Rectal smooth muscle tissue (tissue), 1 donor: ENCODE data around the gene ZNF256.
"Not testable (repeated sequence)": the region's sequence is repeated elsewhere in the genome, so short reads cannot be mapped to it uniquely, and the experiment has no call there.

Experiments used
- H3K27ac ChIP-seq: one replicate; pipeline ENCODE4 v1.7.0; 2013; ENCODE audit warnings: low read depth, low read length, inconsistent platforms
- H3K27me3 ChIP-seq: one replicate; pipeline ENCODE4 v1.7.0; 2013; ENCODE audit warnings: low read length; ENCODE audit not compliant: control insufficient read depth, insufficient read depth
- H3K36me3 ChIP-seq: one replicate; pipeline ENCODE4 v1.7.0; 2013; ENCODE audit warnings: low read length; ENCODE audit not compliant: control insufficient read depth, insufficient read depth
- H3K4me1 ChIP-seq: one replicate; pipeline ENCODE4 v1.7.0; 2013; ENCODE audit warnings: low read length; ENCODE audit not compliant: control insufficient read depth, insufficient read depth
- H3K4me3 ChIP-seq: one replicate; pipeline ENCODE4 v1.7.0; 2013; ENCODE audit warnings: low read length
- H3K9ac ChIP-seq: one replicate; pipeline ENCODE4 v1.7.0; 2013; ENCODE audit warnings: low read length

ZNF256 gene

DNA sequence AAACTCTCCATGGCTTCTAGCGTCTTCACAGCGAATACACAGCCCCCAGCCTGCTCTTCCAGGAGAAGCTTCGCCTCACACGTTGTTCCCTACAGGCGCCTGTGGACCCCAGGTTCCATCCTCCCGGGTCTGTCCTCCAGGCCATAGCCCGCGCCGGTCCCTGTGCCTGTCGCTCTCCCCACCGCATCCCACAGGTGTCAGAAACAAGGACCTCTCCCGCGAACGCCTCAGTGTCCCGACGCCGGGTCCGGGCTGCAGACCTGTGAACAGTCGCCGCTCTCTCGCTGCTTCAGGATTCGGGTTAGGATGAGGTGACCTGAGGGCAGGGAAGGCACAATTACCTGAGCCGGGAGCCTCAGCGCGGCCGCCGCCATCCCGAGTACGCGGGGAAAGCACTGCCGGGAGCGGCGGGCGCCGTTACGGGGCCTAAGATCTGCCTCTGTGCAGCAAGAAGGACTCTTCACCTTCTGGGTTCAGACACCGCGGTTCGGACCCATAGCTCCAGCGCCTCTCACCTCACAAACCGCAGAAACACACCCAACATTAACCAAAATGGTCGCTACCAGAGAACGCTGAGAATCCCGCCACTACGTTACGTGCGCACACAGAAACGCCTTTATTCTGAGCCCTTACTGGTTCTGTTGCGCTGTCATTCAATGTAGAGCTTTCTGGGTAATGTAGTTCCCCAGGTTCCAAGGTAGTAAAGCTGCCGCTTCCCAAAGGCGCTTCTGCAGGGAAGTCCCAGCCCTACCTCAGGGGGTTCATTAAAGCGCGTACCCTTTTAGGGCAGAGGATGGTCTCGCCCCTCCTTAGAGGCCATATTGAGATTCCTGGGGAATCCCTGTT, 12.5 kb downstream of the ZNF256 start, which contains the start of gene ZNF418:
ZNF418 (minus strand) TSS at position 583 of the 846 bp plus-strand sequence. CDS start 1,580 bp downstream, outside the sequence.
- H3K27ac ChIP-seq: peak within 1 kb of the TSS; percentile 48

DNA sequence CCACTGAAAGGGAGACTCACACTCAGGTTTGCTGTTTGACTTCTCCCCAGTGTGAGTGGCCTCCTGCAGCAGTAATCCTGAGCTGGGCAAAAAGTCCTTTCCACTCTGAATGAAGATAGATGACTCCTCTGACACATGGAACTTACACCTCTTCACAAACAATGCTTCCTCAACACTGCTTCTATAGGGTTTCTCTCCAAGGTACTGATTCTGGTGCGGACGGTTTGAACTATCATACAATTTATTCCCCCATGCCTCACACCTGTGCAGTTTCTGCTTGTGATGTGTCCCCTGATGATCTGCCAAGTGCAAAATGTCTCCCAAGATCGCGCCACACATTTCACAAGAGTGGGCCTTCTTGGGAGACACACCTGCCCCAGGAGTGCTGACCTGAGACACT, 19.9 kb downstream of the ZNF256 start:
- Histone ChIP-seq H3K4me1 (no peaks in the 10 kb centered on the region), H3K4me3 (no peak overlapping the region), H3K36me3 (peaks cover 14% of the 10 kb centered on the region), H3K27ac (no peak overlapping the region), H3K9ac (no peak overlapping the region), H3K27me3 (no peaks in the 10 kb centered on the region)

More for the DNA sequence above, 12.5 kb downstream of the ZNF256 start, which contains the start of gene ZNF418:
- Histone ChIP-seq H3K36me3 (peaks cover 4% of the 10 kb centered on the region), H3K27me3 (no peaks in the 10 kb centered on the region), H3K4me3 (peak within 1 kb of the TSS; percentile 75), H3K9ac (peak within 1 kb of the TSS; percentile 22), H3K4me1 (peaks cover 3% of the 10 kb centered on the region)

DNA sequence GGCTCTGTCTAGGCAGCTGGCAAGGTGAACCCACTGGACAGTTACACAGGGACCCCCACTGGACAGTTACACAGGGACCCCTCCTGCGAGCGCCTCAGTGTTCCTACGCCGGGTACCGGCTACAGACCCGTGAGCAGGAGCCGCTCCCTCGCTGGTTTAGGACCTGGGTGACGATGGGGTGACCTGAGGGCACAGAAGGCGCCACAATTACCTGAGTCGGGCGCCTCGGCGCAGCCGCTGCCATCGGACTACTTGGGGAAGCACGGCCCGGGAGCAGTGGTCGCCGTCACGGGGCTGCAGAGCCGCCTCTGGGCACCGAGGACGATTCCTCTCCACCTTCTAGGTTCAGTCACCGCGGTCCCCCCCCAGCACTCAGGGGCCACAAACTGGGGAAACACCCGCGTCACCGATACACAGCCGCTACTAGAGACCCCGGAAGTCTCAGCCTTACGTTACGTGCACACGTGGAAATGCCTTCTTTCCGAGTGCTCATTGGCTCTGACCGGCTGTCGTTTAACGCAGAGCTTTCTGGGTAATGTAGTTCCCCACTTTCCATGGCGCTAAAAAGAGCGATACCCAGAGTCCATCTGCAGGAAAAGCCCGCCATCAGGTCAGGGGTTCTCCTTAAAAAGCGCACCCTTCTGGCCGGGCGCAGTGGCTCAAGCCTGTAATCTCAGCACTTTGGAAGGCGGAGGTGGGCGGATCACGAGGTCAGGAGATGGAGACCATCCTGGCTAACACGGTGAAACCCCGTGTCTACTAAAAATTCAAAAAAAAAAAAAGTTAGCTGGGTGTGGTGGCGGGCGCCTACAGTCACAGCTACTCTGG, 31.1 kb downstream of the ZNF256 start, which contains the start of gene ZNF417:
ZNF417 (minus strand) TSS at position 425 of the 828 bp plus-strand sequence; CDS start at position 244, 181 bp downstream.
- peak within 1 kb of the TSS; percentile 68 for H3K27ac ChIP-seq

DNA sequence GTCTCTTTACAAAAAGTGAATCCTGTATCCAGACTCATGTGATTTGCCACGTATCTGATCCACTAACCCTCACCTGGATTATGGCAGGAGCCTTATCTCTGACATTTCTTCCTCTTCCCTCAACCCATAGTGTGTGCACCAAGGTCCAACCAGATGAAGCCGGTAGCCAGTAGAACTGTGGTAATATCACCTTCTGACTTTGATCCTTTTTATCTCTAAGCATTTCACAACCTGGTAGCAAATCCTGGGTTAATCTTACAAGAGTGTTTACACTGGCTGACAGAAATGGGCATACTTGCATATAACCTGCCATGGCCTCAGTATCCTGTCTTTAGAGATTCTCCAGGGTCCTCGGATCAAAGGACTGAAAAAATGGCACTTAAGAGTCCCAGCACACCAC, 33.0 kb downstream of the ZNF256 start:
- Histone ChIP-seq H3K36me3 (peaks cover 18% of the 10 kb centered on the region), H3K4me3 (no peak overlapping the region), H3K4me1 (no peaks in the 10 kb centered on the region), H3K9ac (no peak overlapping the region), H3K27ac (no peak overlapping the region), H3K27me3 (no peaks in the 10 kb centered on the region)

More for the DNA sequence above, 31.1 kb downstream of the ZNF256 start, which contains the start of gene ZNF417:
- Histone ChIP-seq H3K9ac (peak within 1 kb of the TSS; percentile 74), H3K36me3 (peaks cover 11% of the 10 kb centered on the region), H3K4me3 (peak within 1 kb of the TSS; percentile 92)
- not testable (repeated sequence) for H3K27me3 ChIP-seq, H3K4me1 ChIP-seq

DNA sequence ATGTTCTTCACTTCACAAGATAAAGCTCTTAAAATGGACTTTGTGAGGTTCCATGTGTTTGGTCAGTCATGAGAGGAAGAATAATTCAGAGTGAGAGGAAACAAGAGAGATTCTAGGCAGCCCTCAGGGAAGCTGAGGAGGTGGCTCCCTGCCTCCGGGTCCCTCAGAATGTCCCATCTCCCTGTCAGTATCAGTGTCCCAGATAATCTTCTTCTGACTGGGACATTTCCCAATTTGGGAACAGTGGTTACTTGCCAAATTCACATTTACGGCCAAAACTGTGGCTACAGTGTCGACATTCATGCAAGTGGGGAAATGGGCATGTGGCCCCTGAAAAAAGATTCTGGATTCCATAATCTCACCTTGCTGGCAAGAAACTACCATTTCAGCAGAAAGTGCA, 40.1 kb downstream of the ZNF256 start:
- Histone ChIP-seq H3K27ac (no peak overlapping the region), H3K4me1 (no peaks in the 10 kb centered on the region), H3K9ac (no peak overlapping the region), H3K36me3 (peaks cover 19% of the 10 kb centered on the region), H3K27me3 (no peaks in the 10 kb centered on the region), H3K4me3 (no peak overlapping the region)

DNA sequence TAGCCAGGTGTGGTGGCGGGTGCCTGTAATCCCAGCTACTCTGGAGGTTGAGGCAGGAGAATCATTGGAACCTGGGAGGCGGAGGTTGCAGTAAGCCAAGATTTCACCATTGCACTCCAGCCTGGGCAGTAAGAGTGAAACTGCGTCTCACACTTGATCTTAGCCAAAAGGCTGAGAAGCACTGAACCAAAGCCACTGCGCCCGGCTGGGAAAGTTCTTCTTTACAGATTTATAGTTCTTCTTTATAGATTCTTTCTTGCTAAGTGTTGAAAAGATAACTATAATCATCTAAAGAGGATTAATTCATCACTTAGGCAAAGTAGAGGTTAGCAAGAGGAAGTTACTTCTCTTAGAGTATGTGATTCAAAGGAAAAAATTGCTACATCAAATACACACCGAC, 42.2 kb downstream of the ZNF256 start:
- Histone ChIP-seq H3K9ac (no peak overlapping the region), H3K27ac (no peak overlapping the region), H3K4me1 (no peaks in the 10 kb centered on the region), H3K36me3 (peaks cover 8% of the 10 kb centered on the region), H3K27me3 (no peaks in the 10 kb centered on the region), H3K4me3 (no peak overlapping the region)

DNA sequence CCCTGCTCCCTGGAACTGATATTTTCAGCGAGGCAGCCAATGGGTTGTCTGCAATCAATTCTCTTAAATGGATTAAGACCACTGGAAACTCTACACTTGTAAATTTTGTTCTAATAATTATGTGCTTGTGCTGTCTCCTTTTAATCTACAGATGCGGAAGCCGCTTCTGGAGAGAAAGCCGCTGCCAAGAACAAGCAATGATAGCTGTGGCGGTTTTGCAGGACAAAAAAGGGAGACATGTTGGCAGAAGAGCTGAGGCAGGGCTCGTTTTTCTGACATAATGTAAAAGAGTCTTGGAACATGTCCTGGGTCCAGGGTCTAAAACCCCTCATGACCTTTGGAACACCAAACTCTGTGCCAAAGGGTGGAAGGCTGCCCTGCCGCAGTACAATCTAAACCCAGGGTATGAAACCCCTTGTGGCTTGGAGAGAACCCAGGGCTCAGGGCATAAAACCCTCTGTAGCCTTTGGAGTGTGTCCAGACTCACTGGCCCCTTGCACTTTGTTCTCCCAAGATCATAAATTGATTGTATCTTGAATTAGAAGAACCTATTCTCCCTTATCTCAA, 43.8 kb downstream of the ZNF256 start:
- no peak overlapping the region for H3K27ac ChIP-seq
- no peak overlapping the region for H3K9ac ChIP-seq
- no peaks in the 10 kb centered on the region for H3K27me3 ChIP-seq
- peaks cover 6% of the 10 kb centered on the region for H3K36me3 ChIP-seq
- H3K4me3 ChIP-seq: peak overlapping the region; percentile 13
- no peaks in the 10 kb centered on the region for H3K4me1 ChIP-seq

DNA sequence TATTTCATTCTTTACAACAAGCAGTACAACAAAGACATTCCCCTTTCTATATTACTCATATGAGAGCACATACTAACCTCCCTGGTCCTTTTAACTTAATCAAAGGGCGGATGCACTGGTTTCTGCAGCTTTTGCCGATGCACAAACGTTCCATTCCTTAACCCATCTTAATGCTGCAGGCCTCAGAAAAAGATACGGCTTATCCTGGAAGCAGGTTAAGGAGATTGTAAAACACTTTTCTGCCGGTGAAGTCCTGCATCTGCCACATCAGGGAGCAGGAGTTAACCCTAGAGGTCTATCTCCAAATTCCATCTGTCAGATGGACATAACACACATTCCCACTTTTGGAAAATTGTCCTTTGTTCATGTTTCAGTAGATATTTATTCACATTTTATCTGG, 47.2 kb downstream of the ZNF256 start:
- Histone ChIP-seq H3K9ac (no peak overlapping the region), H3K4me3 (no peak overlapping the region), H3K27ac (no peak overlapping the region), H3K4me1 (no peaks in the 10 kb centered on the region), H3K27me3 (no peaks in the 10 kb centered on the region), H3K36me3 (peaks cover 4% of the 10 kb centered on the region)
